ENCODE results near the gene ERC2.
"Not testable (repeated sequence)": the region's sequence is repeated elsewhere in the genome, so short reads cannot be mapped to it uniquely, and the experiment has no call there.

The ERC2 gene

DNA sequence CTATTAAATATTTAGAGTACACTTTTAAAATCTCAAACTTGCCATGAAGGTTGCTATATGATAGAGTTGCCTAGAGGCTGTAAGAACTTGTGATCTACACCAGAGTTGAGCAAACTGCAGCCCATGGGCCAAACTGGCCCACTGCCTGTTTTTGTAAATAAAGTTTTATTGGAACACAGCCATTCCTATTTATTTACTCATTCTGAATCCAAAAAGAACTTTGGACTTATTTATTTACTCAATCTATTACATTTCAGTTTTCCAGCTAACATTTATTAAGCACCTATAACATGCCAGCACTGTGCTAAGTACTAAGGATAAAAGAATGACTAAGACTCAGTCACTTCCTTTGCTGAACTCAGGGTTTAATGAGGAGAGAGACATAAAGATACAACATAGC lies 403.6 kb downstream of the ERC2 start:
- DNase-seq (ENCODE audit: low read depth in 2 of 2) = no peak

DNA sequence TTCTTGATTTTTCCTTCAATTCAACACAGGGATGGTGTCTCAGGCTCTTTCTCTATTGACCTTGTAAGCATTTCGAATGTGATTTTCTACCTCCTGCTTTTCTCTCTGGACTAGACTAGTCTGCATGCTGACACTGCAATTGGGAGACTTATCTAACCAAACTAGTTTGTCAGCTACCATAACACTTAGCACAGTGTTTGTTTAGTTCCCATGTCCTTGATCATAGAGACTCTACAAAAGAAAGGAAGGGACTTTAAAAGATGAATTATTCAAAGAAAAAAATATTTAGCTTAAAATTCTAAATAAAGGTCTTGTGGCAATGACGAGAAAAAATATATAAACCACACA lies 407.0 kb downstream of the ERC2 start:
- no peak for DNase-seq (ENCODE audit: low read depth in 2 of 2)

DNA sequence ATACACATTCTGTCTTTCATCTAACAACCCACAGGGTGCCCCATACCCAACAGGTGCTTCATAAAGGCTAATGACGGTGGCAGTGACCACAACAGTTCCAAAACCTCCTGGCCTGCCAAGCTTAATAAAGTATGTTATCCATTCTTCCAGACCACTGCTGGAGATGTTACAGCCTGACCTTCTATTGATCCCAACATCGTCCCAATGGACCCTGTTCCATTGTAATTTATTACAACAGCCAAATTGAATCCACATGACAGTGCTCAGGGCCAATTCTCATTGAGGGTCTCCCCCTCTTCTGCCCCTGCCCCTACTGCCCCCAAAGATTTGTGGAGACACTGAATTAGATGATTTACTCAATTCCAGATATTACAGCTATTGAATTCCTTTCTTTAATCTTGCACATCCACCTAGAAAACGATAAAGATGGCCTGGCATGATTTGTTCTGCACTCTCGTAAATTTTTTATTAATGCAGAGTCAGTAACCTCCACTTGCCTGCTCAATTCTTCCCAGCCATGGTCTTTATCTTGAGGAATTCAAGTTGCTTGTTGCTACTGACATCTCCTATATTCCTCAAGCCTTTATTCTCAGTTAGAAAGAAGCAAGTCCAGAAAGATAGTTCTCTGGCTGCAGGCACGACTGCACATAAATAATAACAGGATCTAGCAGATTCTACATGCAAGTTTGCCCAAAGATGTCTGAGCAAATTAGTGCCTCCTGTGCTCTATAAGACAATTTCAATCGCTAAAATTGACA lies 407.6 kb downstream of the ERC2 start:
- DNase-seq (ENCODE audit: low read depth in 2 of 2) = no peak

DNA sequence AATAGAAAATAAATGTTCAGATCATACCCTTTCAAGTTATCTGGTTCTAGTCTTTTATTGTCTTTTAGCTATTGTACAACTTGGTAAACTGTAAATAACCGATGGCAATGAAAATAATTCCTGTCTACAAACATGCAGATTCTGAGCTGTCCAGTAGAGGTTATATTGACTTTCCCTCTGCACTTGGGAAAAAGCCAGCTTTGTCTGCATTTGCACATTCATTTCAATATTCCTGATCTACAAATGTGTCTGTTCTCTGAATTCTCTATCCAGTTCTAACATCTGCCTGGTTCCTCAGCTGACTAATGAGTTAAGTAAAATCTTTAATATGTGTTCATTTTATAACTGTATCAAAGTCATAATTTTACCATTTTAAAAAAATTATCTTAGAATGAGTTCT lies 408.5 kb downstream of the ERC2 start:
- DNase-seq (ENCODE audit: low read depth in 2 of 2) = no peak

DNA sequence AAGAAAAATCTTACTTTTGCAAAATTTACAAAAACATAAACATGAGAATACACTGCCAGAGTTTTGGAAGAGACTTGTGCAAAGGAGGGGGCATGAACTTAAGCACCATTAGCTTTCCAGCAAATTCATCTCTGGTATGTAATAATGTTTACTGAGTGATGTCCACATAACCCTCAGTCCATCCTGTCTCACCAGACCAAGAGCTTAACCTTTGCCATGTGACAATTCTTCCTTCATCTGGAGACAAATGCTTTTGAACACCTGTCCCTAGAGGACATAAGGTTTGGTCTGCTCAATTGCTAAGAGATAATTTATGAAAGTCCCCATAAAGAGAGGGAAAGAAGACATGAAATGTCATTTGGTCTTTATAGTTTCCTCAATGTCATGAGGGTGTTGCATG lies 412.3 kb downstream of the ERC2 start:
- DNase-seq (ENCODE audit: low read depth in 2 of 2) = no peak

DNA sequence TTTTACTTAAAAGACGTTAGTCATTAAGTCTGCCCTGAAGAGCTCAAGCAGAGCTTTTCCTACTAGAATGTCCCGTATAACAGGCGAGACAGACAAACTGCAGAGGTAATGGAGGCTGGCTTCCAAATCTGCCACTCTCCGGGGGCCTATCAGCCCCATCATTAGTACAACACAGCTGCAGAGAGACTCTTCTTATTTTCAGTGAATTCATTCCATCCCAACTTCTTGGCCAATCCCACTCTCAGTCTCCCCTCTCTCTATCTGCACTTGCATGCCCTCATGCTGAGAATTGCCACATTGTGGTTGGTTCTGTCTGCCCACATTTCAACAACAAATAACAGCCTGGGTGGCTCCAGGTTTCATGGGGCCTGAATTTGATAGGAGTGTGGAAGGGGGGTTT lies 412.7 kb downstream of the ERC2 start:
- DNase-seq (ENCODE audit: low read depth in 2 of 2) = no peak

DNA sequence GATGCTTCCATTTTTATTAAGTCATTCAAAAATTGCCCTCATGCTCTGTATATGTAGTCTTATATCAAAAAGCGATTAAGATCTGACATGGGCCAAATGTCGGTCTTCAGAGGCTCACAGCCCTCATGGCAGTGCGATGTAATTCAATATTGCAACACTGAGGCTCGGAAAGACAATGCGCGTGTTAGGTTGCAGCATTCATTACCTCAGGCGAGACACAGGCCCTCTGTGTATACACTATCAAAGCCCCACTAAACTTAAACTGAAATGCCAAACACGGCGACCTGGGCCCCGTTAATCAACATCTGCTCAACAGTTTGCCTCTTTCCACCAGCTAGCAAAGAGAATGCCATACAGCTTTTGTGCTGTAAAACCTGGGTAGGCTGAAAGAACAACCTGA lies 413.4 kb downstream of the ERC2 start:
- DNase-seq (ENCODE audit: low read depth in 2 of 2) = no peak

DNA sequence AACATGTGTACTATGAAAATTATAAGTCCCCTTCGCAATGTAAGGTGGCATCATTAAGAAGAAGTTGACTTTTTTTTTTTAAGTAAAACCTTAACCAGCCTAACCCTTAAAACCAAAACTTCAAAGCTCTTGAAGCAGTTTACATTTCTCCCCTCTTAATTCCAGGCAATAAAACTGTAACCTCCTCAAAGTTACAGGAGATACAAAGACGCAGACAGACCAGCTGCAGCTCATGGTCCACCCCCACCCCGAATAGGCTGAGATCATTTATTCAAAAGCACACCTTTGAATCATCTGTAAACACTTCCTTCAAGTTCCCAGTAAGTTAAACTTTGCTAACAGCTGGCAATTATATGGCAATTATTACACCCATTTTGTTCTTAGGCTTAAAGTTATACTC lies 414.5 kb downstream of the ERC2 start:
- DNase-seq (ENCODE audit: low read depth in 2 of 2) = no peak

DNA sequence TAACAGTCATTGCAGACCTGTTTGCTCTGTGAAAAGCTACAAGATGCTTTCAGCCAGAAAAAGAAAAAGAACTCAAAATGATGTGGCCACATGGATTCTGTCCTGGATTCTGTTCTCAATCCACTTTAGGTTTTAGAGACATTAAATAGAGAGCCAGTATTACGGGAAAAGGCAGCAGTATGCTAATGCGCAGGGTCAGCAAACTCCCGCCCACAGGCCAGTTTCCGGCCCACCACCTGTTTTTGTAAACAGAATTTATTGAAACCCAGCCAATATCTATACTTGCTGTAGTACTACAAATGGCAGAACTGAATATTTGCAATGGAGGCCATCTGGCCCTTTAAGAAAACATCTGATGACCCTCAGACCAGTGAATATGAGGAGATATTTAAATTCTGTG lies 416.1 kb downstream of the ERC2 start:
- DNase-seq (ENCODE audit: low read depth in 2 of 2) = no peak

DNA sequence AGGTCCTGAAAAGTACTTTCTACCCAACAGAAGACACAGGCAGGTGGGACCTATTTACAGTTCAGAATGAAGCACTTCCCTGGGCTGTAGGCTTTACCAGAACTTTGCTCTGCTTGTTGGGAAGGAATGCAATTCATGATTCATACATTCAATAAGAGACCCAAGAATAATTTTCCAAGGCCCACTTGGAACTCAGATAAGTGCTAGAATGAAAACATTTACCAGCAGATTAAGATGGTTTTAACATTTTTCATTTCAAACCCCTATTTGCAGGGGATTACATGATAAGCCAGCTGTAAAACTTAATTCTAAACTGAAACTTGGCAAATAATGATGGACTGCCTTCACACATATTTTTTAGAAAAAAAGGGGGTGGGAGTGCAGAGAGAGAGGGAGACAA lies 417.2 kb downstream of the ERC2 start:
- DNase-seq (ENCODE audit: low read depth in 2 of 2) = no peak

DNA sequence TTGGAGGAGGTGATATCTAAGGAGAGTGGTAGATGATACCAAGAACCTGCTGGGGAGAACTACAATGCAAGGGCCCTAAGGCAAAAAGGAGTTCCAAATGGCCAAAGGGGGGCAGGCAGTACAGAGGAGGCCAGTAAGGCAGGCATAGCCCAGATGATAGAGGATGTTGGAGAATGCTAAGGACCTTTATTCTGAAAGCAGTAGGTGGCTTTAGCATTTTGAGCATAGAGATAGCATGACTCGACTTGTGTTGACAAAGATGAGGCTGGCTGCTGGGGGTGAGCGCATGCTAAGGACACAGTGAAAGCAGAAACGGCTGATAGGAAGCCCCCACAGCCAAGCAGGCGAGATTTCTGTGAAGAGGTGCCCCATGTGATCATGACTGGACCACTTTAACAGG lies 419.3 kb downstream of the ERC2 start:
- no peak for DNase-seq (ENCODE audit: low read depth in 2 of 2)

DNA sequence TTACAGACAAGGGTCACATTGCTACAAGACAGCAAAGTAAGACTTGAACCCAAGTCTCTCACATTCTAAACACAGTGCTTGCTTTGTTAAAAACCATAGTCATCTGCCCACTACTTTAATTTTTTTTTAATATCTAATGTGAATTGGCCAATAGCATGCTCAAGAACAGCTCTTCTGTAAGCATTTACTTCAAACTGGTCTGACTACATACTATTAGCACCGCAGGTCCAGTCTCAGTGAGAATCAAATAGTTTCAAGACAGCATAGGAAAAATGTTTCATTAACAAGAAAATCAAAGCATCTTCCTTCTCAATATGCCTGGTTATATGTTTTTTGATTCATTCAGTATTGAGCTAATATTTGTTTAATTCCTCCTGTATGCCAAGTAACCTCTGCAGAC lies 419.9 kb downstream of the ERC2 start:
- DNase-seq (ENCODE audit: low read depth in 2 of 2) = no peak

DNA sequence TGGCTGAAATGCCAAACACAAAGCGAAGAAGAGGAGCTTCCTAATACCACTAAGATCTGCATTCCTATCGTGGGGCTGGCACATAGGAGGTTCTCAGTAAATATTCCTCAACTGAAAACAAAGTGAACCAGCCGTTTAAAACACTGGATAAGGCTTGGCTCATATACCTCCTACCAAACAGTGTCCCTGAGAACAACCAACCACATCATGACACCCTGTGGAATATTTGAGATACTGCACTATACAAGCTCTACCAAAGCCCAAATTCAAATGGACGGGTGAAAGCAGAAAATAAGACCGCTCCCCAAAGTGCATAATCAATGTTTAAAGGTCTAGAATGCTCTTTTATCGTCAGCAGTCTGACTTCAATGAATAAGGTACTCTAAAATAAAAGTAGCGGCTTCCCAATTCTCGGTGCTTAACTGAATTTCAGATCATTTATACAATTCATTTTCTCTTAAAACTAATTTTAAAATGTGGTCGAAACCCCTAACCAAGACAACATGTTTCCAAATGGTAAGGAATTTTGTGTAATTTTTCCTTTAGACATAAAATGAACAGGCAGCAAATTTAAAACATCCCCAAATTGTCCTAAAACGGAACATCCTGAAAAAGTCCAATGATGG lies 425.8 kb downstream of the ERC2 start:
- DNase-seq (ENCODE audit: low read depth in 2 of 2) = no peak

DNA sequence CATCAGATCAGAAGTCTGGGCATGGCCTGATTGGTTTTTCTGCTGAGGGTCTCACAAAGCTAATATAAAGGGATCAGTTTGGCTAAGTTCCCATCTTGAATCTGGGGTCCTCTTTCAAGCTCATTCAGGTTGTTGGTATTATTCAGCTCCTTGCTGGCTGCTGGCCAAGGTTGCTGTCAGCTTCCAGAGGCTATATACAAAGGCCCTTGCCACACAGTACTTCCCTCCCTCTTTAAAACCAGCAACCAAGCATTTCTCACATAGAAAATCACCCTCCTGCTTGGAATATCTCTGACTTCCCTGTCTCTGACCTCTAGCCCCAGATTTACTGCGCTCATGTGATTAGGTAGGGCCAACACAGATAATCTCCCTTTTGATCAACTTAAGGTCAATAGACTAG lies 442.9 kb downstream of the ERC2 start:
- no peak for DNase-seq (ENCODE audit: low read depth in 2 of 2)

DNA sequence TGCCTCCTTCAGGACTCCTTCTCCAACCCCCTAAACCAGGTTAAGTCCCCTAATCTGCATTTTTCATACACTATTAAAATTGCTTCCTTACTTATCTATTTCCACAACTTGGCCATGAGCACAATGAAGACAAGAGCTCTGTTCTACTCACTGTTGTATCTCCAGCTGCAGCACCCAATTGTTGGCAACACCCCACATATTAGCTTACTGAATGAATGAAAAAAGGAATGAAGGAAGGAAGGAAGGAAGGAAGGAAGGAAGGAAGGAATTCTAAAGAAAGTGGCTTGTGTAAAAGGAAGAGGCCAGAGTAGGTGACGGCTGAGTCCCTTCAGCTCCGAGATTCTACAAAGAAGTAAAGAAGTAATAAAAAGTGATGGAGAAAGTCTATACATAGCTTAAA lies 444.7 kb downstream of the ERC2 start:
- DNase-seq (ENCODE audit: low read depth in 2 of 2) = no peak

DNA sequence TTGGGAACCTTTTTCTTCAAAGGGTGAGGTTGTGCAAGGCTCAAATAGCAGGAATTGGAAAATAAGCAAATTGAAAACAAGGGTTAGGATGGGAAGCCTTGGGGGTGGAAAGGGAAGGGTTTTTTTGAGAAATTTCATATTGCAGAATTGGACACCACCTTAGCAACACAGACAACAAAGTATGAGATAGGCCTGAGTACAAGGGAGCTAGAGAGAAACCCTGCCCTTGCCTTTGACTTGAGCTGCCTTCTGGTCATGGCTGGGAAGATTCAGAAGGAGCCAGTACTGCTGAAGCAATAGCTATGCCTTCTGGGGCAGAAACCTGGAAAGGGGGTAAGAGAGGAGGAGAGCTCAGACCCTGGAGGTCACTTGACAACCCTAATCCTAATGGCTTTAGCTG lies 445.6 kb downstream of the ERC2 start:
- DNase-seq (ENCODE audit: low read depth in 2 of 2) = no peak

DNA sequence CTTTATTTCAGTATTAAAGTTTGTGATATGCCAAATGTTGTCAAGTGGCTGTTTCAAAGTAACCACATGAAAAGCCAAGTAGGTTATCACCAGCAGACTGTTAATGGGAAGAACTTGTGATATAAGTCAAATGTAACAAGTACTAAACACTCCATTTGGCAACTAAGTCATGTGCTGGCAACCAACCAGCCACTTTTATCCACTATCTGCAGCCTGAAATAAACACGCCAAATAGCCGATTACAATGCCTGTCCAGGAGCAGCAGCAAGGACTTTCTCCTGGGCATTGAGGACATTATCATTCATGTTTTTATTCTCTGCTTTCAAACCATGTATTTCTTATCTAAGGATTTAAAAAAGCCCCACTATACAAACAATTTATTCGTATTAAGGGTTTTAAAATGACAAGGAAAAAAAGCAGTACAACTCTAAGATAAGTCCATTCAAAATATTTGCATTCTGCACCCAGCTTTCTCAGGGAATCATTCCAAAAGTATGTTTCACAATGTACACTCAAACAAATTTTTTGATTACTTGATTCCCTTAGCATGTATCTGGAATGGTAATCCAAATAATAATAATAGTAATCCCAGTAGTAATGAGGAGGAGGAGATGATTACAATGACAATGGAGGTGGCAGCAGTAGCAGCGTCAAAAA lies 448.6 kb downstream of the ERC2 start:
- DNase-seq (ENCODE audit: low read depth in 2 of 2) = no peak

DNA sequence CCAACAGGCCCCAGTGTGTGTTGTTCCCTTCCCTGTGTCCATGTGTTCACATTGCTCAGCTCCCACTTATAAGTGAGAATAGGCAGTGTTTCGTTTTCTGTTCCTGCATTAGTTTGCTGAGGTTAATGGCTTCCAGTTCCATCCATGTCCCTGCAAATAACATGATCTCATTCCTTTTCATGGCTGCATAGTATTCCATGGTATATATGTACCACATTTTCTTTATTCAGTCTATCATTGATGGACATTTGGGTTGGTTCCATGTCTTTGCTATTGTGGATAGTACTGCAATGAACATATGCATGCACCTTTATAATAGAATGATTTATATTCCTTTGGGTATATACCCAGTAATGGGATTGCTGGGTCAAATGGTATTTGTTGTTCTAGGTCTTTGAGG lies 452.9 kb downstream of the ERC2 start:
- not testable (repeated sequence) for DNase-seq (ENCODE audit: low read depth in 2 of 2)

DNA sequence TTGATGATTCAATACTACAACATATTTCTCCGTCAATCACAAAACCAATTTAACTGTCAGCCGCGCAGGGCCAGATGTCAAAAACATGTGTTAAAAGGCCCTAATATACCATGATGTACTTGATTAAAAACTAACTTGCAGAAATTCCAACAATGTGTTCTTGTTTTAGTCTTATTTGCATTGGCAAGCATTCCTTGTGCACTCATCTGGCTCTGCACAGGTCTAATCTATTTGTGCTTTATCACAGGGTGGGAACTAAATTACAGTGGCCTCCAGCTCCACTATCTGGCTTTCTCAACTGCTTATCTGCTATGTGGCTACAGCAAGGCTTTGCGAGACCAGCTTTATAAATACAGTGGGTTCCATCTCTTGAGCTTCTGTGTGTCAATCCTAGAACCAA lies 455.5 kb downstream of the ERC2 start:
- no peak for DNase-seq (ENCODE audit: low read depth in 2 of 2)

DNA sequence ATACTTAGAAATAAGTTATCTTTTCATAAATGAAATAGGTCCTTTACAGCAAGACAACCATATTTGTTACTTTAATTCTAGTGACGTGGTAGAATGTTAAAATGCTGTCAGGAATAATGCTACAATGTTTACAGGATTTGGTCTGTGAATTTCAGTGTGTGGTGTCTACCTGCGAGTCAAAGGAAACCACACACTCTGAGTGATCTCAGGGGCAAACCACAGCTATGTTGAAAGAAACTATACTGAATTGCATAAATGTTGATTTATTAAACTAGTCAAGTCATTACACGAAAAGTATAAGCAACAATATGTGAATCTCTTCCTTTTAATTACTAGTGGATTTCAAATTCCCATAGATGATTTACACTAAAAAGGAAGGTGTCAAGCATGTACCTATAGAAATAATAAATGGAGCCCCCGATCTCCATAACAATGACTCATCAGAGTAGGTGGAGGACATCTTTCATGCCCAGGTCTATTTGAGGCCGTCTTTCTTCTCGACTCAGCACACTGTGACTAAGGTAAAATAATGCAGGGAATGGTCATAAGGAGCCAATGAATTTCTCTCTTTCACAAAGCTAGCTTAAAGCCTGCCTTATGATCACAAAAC lies 463.0 kb downstream of the ERC2 start:
- DNase-seq (ENCODE audit: low read depth in 2 of 2) = no peak

DNA sequence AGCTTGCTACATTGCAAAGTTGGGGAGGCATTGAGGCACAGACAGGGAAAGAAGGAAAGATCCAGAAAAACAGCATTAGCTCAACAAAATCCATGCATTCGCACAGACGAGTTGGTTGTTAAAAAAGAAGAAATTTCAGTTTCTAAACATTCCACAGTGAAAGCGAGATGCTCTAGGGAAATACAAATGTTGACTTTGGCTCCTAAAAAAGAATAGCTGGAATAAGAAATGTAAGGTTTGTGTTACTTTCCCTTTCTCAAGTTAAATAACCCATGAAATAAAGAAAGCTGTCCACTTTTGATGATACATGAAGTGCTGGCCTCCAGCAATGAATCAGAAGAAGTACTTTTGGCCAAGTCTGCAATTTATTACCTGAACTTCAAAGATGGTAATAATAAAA lies 465.1 kb downstream of the ERC2 start:
- DNase-seq (ENCODE audit: low read depth in 2 of 2) = no peak

DNA sequence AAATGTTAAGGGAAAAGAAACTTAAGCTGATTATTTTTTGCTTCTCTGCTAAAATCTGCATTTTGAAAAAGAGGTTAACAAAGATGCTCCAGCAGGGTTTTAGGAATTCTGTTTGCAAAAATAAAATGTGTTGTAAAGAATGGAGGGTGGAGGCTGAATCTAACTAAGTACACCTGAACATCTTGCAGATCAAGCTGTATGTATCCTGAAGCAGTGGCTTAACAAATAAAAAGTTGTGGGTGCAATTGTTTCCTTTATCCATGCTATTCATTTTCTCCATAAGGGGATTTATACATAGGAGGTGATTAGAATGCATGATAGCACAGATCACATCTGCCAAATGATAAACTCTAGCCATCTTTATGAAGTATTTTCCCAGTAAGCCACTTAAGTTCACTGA lies 466.3 kb downstream of the ERC2 start:
- DNase-seq (ENCODE audit: low read depth in 2 of 2) = no peak

DNA sequence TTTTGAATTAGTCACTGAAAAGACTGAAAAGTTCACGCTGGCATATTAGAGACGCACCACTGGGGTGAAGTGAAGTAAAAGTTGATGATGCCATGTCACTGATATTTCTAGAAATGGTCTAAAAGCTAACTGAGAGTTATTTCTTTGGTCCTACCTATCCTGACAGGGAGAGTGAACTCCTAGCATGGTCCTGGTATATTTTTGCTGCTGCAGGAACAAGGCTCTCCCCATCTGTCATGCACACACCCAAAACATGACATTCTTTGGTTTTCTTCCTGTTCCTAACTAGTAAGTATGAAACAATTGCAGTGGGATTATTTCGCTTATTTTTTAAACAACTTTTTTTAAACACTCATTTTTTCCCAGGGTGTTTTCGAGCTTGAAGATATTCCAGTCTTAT lies 466.7 kb downstream of the ERC2 start:
- no peak for DNase-seq (ENCODE audit: low read depth in 2 of 2)

Measured in stimulated activated CD8-positive, alpha-beta memory T cell treated with anti-CD3 and anti-CD28 coated beads, Interleukin-15, amount 100 ng/mL, for 48 hours (primary cell).